ENCODE results near the gene CLEC11A. TPM values are rescaled to one million over a fixed set of nuclear protein-coding genes. Genes with fewer than 3 reads are reported as not detected.

CLEC11A gene
- polyA plus RNA-seq, 4 donors, result 1.4 to 11.4 (median 4.7) TPM; not detected in 1

- Histone ChIP-seq H3K27me3 (ENCODE audit: control insufficient read depth in 3 of 3, insufficient read depth in 3 of 3, low read length in 3 of 3) (peaks cover 0 to 9% (median 5%) of the 10 kb centered on the region in 3 donors), H3K36me3 (ENCODE audit: control insufficient read depth in 3 of 3, insufficient read depth in 2 of 3, low read depth in 1 of 3, low read length in 3 of 3) (no peaks in the 10 kb centered on the region), H3K27ac (ENCODE audit: low read depth in 1 of 3, low read length in 2 of 3) (no peak overlapping the region), H3K9me3 (ENCODE audit: control insufficient read depth in 2 of 2, insufficient read depth in 1 of 2, low read depth in 1 of 2, low read length in 1 of 2) (no peaks in the 10 kb centered on the region), H3K4me3 (ENCODE audit: low read depth in 1 of 3, low read length in 3 of 3) (no peak overlapping the region), H3K4me1 (ENCODE audit: control insufficient read depth in 3 of 3, insufficient read depth in 2 of 3, low read depth in 1 of 3, low read length in 2 of 3) (no peaks in the 10 kb centered on the region)
- FAIRE-seq (no peak), DNase-seq (no peak)
- WGBS, 3 donors, result 59 to 68% (median 66%) methylated on average over 19 to 23 of the region's 23 CpGs
Observed at GRCh38 chr19:50702158-50702870, 20.9 kb upstream of the CLEC11A start.

GRCh38 chr19:50702871-50703829 is 20.0 kb upstream of the CLEC11A start:
- 63 to 70% (median 68%) methylated on average over 38 to 47 of the region's 47 CpGs for WGBS, 3 donors
- no peak overlapping the region for H3K27ac ChIP-seq (ENCODE audit: low read depth in 1 of 3, low read length in 2 of 3)
- peaks cover 0 to 9% (median 6%) of the 10 kb centered on the region in 3 donors for H3K27me3 ChIP-seq (ENCODE audit: control insufficient read depth in 3 of 3, insufficient read depth in 3 of 3, low read length in 3 of 3)
- H3K36me3 ChIP-seq (ENCODE audit: control insufficient read depth in 3 of 3, insufficient read depth in 2 of 3, low read depth in 1 of 3, low read length in 3 of 3), result no peaks in the 10 kb centered on the region
- no peak for FAIRE-seq
- H3K4me3 ChIP-seq (ENCODE audit: low read depth in 1 of 3, low read length in 3 of 3), result no peak overlapping the region
- no peaks in the 10 kb centered on the region for H3K9me3 ChIP-seq (ENCODE audit: control insufficient read depth in 2 of 2, insufficient read depth in 1 of 2, low read depth in 1 of 2, low read length in 1 of 2)
- H3K4me1 ChIP-seq (ENCODE audit: control insufficient read depth in 3 of 3, insufficient read depth in 2 of 3, low read depth in 1 of 3, low read length in 2 of 3), result no peaks in the 10 kb centered on the region
- DNase-seq, result no peak

GRCh38 chr19:50703915-50704796 is 19.0 kb upstream of the CLEC11A start:
- DNase-seq (no peak), FAIRE-seq (no peak)
- no peak overlapping the region for H3K27ac ChIP-seq (ENCODE audit: low read depth in 1 of 3, low read length in 2 of 3)

GRCh38 chr19:50705422-50706019 is 17.6 kb upstream of the CLEC11A start:
- Histone ChIP-seq H3K27me3 (ENCODE audit: control insufficient read depth in 3 of 3, insufficient read depth in 3 of 3, low read length in 3 of 3) (peaks cover 0 to 9% (median 5%) of the 10 kb centered on the region in 3 donors), H3K36me3 (ENCODE audit: control insufficient read depth in 3 of 3, insufficient read depth in 2 of 3, low read depth in 1 of 3, low read length in 3 of 3) (no peaks in the 10 kb centered on the region), H3K4me3 (ENCODE audit: low read depth in 1 of 3, low read length in 3 of 3) (no peak overlapping the region), H3K9me3 (ENCODE audit: control insufficient read depth in 2 of 2, insufficient read depth in 1 of 2, low read depth in 1 of 2, low read length in 1 of 2) (no peaks in the 10 kb centered on the region), H3K4me1 (ENCODE audit: control insufficient read depth in 3 of 3, insufficient read depth in 2 of 3, low read depth in 1 of 3, low read length in 2 of 3) (no peaks in the 10 kb centered on the region), H3K27ac (ENCODE audit: low read depth in 1 of 3, low read length in 2 of 3) (no peak overlapping the region)
- no peak for FAIRE-seq
- 37 to 54% (median 44%) methylated on average over 9 of the region's 9 CpGs for WGBS, 3 donors
- peak; percentile 9 to 19 for DNase-seq

More at GRCh38 chr19:50703915-50704796, 19.0 kb upstream of the CLEC11A start:
- Histone ChIP-seq H3K4me3 (ENCODE audit: low read depth in 1 of 3, low read length in 3 of 3) (no peak overlapping the region), H3K36me3 (ENCODE audit: control insufficient read depth in 3 of 3, insufficient read depth in 2 of 3, low read depth in 1 of 3, low read length in 3 of 3) (no peaks in the 10 kb centered on the region), H3K4me1 (ENCODE audit: control insufficient read depth in 3 of 3, insufficient read depth in 2 of 3, low read depth in 1 of 3, low read length in 2 of 3) (no peaks in the 10 kb centered on the region), H3K9me3 (ENCODE audit: control insufficient read depth in 2 of 2, insufficient read depth in 1 of 2, low read depth in 1 of 2, low read length in 1 of 2) (no peaks in the 10 kb centered on the region), H3K27me3 (ENCODE audit: control insufficient read depth in 3 of 3, insufficient read depth in 3 of 3, low read length in 3 of 3) (peaks cover 0 to 9% (median 5%) of the 10 kb centered on the region in 3 donors)
- WGBS, 3 donors, result 31 to 41% (median 38%) methylated on average over 22 of the region's 22 CpGs

- Histone ChIP-seq H3K4me3 (ENCODE audit: low read depth in 1 of 3, low read length in 3 of 3) (no peak overlapping the region), H3K4me1 (ENCODE audit: control insufficient read depth in 3 of 3, insufficient read depth in 2 of 3, low read depth in 1 of 3, low read length in 2 of 3) (no peaks in the 10 kb centered on the region), H3K9me3 (ENCODE audit: control insufficient read depth in 2 of 2, insufficient read depth in 1 of 2, low read depth in 1 of 2, low read length in 1 of 2) (no peaks in the 10 kb centered on the region), H3K27ac (ENCODE audit: low read depth in 1 of 3, low read length in 2 of 3) (no peak overlapping the region), H3K36me3 (ENCODE audit: control insufficient read depth in 3 of 3, insufficient read depth in 2 of 3, low read depth in 1 of 3, low read length in 3 of 3) (no peaks in the 10 kb centered on the region), H3K27me3 (ENCODE audit: control insufficient read depth in 3 of 3, insufficient read depth in 3 of 3, low read length in 3 of 3) (peaks cover 0 to 9% (median 5%) of the 10 kb centered on the region in 3 donors)
- 54 to 66% (median 64%) methylated on average over 5 of the region's 5 CpGs for WGBS, 3 donors
- FAIRE-seq, result no peak
- DNase-seq, result no peak
Observed at GRCh38 chr19:50706387-50706786, 16.8 kb upstream of the CLEC11A start.

GRCh38 chr19:50708179-50708879 is 14.8 kb upstream of the CLEC11A start:
- DNase-seq, result no peak
- H3K4me3 ChIP-seq (ENCODE audit: low read depth in 1 of 3, low read length in 3 of 3), result no peak overlapping the region
- no peak overlapping the region for H3K27ac ChIP-seq (ENCODE audit: low read depth in 1 of 3, low read length in 2 of 3)
- 49 to 60% (median 54%) methylated on average over 12 of the region's 12 CpGs for WGBS, 3 donors
- no peaks in the 10 kb centered on the region for H3K4me1 ChIP-seq (ENCODE audit: control insufficient read depth in 3 of 3, insufficient read depth in 2 of 3, low read depth in 1 of 3, low read length in 2 of 3)
- no peaks in the 10 kb centered on the region for H3K9me3 ChIP-seq (ENCODE audit: control insufficient read depth in 2 of 2, insufficient read depth in 1 of 2, low read depth in 1 of 2, low read length in 1 of 2)
- peaks cover 0 to 9% (median 5%) of the 10 kb centered on the region in 3 donors for H3K27me3 ChIP-seq (ENCODE audit: control insufficient read depth in 3 of 3, insufficient read depth in 3 of 3, low read length in 3 of 3)
- H3K36me3 ChIP-seq (ENCODE audit: control insufficient read depth in 3 of 3, insufficient read depth in 2 of 3, low read depth in 1 of 3, low read length in 3 of 3), result no peaks in the 10 kb centered on the region
- no peak for FAIRE-seq

- H3K9me3 ChIP-seq (ENCODE audit: control insufficient read depth in 2 of 2, insufficient read depth in 1 of 2, low read depth in 1 of 2, low read length in 1 of 2), result no peaks in the 10 kb centered on the region
- peaks cover 0 to 2% (median 0%) of the 10 kb centered on the region in 3 donors for H3K27me3 ChIP-seq (ENCODE audit: control insufficient read depth in 3 of 3, insufficient read depth in 3 of 3, low read length in 3 of 3)
- no peaks in the 10 kb centered on the region for H3K4me1 ChIP-seq (ENCODE audit: control insufficient read depth in 3 of 3, insufficient read depth in 2 of 3, low read depth in 1 of 3, low read length in 2 of 3)
- no peak overlapping the region for H3K4me3 ChIP-seq (ENCODE audit: low read depth in 1 of 3, low read length in 3 of 3)
- no peaks in the 10 kb centered on the region for H3K36me3 ChIP-seq (ENCODE audit: control insufficient read depth in 3 of 3, insufficient read depth in 2 of 3, low read depth in 1 of 3, low read length in 3 of 3)
- DNase-seq (no peak), FAIRE-seq (no peak)
- no peak overlapping the region for H3K27ac ChIP-seq (ENCODE audit: low read depth in 1 of 3, low read length in 2 of 3)
- WGBS, 3 donors, result 43 to 48% (median 44%) methylated on average over 10 of the region's 10 CpGs
Observed at GRCh38 chr19:50710094-50710493, 13.1 kb upstream of the CLEC11A start.
